Superior temporal gyrus (tissue), 1 donor: ENCODE measurements around the gene JAK3.

Experiments used
- DNase-seq: peaks from one replicate; pipeline ENCODE4 v3.0.0-alpha.2; 2016; ENCODE audit errors: extremely low spot score

The JAK3 gene

GRCh38 chr19:17865364-17866311 lies 17.9 kb upstream of the JAK3 start:
- no peak for DNase-seq

DNA sequence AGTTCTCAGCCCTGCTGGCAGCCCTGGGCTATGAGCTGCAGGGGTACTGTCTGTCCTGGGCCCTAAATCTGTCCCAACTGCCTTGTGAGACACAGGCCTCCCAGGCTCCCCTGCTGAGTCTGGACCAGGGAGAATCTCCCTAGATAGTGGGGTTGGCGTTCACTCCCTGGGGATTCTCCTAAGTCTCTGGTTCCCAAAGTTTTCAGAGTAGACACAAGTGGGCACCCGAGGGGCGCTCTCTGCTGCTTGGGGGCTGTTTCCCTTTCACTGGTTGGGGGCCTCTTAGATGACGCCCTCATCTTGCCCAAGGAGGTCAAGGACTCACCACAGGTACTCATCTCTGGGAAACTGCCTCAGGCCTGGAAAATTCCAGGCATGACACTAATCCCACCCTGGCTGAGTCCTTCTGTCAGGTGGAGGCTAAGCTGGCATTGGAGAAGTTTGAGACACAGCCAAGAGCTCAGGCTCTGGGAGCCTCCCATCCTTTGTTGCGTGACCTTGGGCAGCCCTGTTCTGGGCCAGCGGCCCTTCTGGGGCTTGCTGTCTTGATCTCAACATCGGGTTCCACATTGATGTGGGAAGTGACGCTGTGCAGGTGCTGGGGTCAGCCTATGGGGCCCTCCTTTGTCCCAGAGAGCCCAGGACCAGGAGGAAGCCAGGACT lies 15.9 kb upstream of the JAK3 start:
- no peak for DNase-seq

DNA sequence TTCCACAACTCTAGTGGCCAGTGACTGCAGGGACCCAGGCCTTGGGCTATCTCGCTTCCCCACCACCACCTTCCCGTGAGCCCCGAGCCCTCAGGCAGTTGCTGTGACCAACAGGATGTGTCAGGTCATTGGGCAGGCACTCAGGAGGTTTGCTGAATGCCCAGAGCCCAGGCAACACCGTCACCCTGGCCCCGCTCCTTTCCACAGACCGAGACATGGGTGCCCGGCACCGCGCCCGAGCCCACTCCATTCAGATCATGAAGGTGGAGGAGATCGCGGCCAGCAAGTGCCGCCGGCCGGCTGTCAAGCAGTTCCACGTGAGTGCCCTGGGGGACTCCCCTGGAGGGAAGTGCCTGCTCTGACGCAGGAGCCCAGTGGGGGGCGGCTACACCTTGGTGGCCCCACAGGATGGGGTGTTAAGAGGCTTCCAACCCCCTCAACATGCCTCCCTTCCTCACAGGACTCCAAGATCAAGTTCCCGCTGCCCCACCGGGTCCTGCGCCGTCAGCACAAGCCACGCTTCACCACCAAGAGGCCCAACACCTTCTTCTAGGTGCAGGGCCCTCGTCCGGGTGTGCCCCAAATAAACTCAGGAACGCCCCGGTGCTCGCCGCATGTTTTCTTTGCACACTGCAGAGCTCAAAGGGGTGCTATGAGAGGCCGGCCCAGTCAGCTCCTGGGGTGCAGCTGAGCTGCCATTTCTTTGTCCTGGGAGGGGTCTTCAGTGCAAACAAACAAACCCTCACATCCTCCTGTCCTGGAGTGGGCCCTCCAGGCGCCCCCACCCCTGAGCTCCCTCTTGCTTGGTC lies 15.1 kb upstream of the JAK3 start:
- DNase-seq: no peak

DNA sequence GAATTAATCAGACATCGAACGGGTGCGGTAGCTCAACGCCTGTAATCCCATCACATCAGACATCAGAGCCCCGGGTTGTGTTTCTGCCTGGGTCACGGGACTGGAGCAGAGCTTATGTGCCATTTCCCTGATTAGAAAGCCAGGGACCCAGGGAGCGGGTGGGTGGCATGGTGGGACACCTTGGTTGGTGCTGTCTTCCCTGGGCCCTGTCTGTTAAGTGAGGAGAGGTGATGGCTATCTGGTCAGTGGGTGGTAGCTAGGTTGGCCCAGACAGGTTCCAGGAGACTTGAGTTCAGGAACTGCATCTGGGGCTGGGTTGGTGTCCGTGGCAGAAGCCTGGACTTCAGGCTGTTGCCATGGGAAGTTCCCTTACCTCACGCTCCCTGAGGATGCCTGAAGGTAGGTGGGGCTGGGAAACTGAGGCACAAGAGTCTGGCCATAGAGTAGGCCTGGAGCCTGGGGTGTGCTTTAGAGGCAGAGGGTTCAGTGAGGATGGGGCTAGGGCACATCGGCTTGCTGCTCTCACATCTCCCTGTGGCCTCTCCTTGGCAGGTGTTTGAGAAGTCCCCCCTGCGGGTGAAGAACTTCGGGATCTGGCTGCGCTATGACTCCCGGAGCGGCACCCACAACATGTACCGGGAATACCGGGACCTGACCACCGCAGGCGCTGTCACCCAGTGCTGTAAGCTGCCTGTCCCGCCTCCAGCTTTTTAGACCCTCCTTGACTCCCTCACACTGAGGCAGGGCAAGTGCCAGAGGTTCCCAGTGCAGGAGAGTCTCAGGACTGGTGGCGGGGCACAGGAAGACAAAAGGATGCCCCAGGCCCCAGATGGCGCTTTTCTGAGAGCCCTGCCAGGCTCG lies 14.0 kb upstream of the JAK3 start:
- no peak for DNase-seq

DNA sequence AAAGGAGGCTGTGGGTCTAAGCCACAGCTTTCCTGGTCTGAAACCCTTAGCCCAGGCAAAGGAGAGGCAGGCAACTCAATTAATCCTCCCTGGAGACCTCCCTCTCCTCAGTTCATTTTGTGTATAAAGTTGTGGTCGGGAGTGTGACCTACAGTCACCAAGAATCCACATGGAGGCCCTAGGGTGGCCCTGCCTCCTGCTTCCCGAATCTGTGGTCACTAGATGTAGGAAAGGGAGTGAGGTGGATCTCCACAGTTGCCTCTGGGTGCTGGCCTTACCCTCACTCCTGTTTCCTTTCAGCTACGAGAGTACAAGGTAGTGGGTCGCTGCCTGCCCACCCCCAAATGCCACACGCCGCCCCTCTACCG lies 13.2 kb upstream of the JAK3 start:
- no peak for DNase-seq

- no peak for DNase-seq
Observed at GRCh38 chr19:17860331-17860992, 12.7 kb upstream of the JAK3 start.

- DNase-seq: peak; percentile 100
Observed at GRCh38 chr19:17859533-17860330, 11.9 kb upstream of the JAK3 start, which contains the start of gene RPL18A. Gene RPL18A (plus strand): TSS chr19:17859910. CDS start chr19:17859957, 47 bp downstream.

GRCh38 chr19:17855280-17856152 lies 7.7 kb upstream of the JAK3 start:
- DNase-seq: peak; percentile 92

DNA sequence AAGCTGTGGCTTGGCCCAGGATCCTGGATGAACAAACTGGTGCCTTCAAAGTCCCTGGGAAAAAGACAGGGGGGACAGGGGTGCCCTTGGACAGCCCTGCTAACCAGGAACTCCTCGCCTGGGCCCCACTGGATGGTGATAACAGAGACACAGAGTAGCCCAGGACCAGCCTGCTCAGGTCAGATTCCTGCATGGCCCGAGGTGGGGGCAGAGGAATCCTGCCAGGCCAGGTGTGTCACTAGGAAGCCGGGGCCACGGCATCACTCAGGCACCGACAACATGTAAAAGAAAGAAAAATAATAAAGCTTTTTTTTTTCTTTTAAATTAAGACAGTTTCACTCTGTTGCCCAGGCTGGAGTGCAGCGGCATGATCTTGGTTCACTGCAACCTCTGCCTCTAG lies 6.3 kb upstream of the JAK3 start:
- DNase-seq: no peak

- DNase-seq: no peak
Observed at GRCh38 chr19:17848595-17849292, 962 bp upstream of the JAK3 start.

DNA sequence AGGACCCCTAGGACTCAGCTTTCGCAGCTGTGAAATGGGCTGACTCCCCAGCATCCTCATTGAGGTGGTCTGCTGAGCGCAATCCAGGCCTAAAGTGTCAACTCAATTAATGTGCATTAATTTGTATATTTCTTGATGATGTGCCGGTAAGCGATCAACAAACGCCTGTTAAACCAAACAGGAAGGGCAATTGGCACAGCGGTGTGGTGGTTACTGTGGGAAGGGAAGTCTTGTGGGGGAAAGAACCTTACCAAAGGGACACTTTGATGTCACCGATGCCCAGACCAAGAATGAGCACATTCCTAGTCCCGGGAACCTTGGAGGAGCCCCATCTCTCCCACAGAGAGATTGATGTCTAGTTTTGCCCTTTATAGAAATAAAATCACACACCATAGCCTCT lies 1.6 kb downstream of the JAK3 start:
- DNase-seq: no peak

DNA sequence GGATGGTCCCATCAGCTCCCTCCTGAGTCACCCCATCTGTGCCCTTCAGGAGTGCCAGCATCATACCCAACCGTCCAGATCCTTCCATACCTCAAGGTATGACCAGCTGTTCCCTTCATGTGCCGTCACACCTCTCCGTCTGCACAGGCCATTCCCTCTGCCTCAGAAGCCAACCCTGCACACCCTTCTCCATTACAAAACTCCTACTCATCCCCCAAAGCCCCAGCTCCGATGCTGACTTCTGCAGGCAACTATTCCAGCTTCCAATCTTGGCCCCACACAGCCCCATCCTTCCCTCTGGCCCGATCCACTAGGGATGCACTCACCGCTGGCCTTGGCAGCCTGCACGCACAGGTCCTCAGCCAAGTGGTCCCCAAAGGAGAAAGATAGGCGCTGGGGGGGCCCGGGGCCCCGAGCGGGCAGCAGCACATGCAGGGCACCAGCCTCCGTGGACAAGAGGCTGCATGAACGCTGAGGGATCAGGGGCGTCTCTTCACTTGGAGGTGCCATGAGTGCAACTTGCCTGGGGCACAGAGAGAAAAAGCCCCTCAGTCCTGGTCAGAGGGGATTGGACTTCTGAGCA lies 3.8 kb downstream of the JAK3 start:
- DNase-seq: no peak

DNA sequence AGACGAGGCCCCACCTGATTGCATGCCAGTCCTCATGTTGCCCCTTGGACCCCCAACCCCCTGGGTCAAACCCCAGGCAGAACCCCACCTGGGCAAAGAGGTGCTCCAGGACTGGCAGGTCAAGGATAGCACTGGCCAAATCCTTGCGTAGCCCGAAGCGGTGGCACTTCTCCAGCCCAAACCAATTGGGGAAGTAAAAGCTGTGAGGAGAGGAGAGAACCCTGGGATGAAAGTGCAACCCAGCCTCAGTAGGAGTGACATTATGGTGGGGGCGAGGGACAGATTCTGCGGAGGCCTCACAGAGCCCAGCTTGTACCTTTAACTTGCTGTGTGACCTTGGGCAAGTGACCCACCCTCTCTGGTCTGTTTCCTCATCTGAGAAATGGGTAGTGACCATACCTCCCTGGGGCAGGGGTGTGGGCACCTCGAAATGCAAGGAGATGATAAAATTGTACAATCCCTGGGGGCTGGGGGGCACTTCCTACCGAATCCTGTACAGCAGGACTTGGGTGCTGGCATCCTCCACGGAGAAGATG lies 4.4 kb downstream of the JAK3 start:
- no peak for DNase-seq

GRCh38 chr19:17842663-17843291 lies 5.0 kb downstream of the JAK3 start:
- DNase-seq: no peak

GRCh38 chr19:17841810-17842662 lies 5.7 kb downstream of the JAK3 start:
- DNase-seq: no peak

DNA sequence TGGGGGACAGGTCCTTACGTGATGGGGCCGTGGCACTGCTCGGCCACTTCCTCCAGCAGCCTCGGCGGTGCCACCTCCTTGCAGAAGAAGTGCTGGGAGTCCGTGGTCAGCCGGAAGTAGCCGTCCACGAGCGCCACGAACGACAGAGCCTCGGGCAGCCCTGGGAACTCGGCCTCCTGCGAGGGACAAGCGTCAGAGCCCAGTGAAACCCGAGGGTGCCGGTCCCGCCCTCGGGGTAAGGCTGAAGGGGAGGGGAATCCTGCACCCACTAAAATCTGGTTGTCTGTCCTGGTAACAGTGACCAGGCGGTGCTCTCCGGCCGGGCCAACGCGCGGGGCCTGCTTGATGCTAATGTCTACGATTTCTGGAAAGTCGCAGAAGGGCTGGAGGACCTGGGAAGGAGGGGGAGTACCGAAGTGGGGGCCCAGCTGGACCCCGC lies 6.4 kb downstream of the JAK3 start:
- no peak for DNase-seq
